ENCODE measurements around the gene MPP1.
"Not testable (repeated sequence)": the region's sequence is repeated elsewhere in the genome, so short reads cannot be mapped to it uniquely, and the experiment has no call there.

Gene MPP1

DNA sequence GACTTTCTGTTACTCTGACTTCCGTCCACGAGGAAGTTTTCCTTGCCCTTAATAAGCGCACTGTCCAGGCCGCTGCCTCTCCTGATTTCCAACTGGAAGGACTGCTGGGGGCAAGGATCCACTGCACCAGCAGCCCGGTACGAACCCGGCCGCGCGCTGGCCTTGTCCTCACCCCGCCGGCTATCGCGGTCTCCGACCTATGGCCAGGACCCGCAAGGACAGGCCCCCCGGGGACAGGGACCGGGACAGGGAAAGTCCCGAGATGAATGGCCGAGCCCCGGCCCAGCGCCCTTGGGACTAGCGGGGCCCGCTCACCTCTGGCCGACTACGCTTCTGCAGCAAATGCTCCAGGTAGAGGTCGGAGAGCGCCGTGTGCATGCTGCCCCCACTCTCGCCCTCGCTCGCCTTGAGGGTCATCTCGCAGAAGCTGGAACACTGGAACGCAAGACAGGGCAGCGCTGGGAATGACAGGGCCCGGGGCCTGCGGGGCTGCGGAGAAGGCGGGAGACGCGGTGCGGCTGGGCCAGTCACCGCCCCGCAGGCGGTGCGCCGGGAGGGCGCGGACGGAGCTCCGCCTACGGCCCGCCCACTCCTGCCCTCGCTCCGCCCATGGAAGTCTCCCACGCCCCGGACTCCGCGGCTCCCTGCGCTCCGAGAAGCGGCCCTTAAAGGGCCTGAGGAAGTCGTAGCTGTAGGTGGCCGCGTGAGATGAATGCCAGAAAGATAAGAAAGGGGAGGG lies at the start of gene MPP1:
Gene MPP1, minus strand, starts transcription at position 529 of the 739 bp plus-strand sequence. Its CDS starts 112 bp downstream, at position 417.
- DNase-seq (ENCODE audit: low spot score) = peak; percentile 42

DNA sequence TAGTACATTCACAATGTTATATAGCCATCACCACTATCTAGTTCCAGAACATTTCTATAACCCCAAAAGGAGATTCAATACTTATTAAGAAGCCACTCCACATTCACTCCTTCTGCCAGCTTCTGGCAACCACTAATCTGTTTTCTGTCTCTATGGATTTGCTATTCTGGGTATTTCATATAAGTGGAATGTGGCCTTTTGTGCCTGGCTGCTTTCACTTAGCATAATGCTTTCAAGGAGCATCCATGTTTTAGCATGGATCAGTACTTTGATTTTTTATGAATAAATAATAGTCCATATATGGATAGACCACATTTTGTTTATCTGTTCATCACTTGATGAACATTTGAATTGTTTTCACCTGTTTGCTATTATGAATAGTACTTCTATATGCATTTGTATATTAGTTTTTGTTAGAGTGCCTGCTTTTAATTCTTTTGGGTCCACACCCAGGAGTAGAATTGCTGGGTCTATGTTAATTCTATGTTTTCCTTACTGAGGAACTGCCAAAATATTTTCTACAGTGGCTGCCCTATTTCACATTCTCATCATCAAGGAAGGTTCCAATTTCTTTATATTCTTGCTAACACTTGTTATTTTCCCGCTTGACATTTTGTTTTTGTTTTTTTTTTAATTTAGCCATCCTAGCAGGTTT lies 45.8 kb upstream of the MPP1 start:
- no peak for DNase-seq (ENCODE audit: low spot score)

DNA sequence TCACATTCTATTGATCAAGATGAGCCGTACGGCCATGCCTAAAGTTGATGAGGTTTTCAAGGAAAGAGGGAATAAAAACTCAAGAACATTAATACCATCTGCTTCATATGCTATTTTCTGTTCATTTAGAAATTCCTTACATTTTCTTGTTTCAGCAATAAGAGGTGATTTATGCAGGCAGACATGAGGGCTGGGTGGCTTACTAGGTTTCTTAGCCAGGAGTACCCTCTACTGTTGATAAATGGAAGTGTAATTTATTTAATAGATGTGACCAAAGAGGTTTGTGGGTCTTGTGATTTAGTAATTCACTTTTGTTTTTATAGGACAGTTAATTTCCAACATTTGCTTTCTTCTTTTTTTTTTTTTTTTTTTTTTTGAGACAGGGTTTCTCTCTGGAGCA lies 35.6 kb upstream of the MPP1 start:
- peak; percentile 37 for DNase-seq (ENCODE audit: low spot score)

DNA sequence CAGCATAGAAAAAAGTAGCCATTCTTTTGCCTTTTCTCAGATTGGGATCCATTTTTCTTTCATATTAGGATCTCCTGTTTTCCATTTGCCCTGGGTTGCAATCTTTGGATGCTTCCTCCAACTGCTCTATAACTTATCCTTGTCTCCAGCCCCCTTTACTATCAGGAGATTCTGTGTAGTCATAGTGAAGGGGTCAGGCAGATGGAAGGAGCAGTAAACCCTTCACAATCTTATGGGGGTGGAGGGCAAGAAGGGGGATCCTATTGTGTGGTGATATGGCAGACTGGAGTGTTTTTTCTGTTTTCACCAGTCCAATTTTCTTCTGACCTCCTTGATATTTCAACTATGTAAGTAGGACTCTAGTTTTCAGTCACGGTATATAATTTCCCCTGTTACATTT lies 30.9 kb upstream of the MPP1 start:
- no peak for DNase-seq (ENCODE audit: low spot score)

DNA sequence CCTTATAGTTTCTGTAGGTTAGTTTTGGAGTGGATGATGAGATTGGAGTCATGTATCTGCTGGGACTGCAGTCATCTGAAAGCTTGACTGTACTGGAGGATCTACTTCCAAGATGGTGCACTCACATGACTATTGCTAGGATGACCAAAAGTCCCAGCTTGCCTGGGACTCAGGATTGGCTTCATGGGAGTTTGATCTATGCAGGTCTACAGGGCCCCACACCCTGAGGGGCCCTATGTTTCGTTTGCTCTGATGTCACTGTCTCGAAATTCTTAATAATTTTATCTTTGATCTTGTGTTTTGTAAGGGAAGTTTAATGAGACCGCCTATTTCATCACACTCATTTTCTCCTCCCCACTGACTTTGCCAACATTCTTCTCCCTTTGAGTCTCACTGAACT lies 29.3 kb upstream of the MPP1 start, which contains the start of gene SMIM9:
Gene SMIM9, minus strand, starts transcription at position 101 of the 400 bp plus-strand sequence. CDS start 3,806 bp downstream, outside the sequence.
- DNase-seq (ENCODE audit: low spot score) = no peak

DNA sequence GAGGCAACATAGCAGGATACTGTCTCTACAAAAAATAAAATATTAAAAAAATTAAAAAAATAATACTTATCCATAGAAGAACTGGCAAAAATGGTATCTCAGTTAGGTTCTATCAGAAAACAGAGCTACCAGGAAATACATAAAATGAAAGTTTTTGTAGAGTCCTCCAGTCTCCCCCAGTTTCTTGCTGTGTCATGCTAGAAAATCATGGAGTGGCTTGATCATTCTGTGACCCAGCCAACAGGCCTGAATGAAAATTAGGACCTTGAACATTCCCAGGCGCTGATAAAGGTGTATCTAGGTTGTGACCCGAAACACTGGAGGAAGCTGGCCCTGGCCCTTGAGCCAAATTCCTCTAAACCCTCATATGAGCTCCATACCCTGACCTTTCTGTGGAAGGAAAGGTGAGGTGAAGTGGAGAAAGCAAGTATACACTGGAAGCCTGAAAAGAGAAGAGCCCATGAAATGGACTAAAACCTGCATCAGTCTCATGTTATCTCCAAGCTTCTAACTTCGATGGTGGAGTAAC lies 28.5 kb upstream of the MPP1 start:
- no peak for DNase-seq (ENCODE audit: low spot score)

DNA sequence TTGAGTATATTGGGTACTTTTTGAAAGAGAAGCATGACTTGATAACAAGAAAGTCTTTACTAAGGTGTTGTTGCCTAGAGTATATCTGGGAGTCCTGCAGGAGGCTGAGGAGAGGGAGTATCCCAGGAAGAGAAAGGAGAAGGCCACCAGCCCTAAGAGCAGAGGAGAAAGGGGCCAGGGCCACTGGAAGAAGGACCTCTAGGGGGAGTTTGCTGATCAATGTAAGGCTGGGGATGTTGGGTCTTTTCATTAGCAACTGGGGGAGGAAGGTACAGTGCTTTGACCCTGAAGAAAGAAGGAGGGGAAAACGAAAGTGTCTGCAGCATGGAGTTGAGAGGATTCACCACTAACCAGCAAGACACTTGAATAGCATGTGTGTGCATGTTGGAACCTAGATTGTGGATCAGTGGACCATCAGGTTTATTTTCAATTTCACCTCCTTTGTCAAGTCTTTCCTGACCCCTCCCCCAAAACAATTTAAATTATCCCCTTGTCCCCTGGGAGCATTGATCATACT lies 24.7 kb upstream of the MPP1 start:
- no peak for DNase-seq (ENCODE audit: low spot score)

DNA sequence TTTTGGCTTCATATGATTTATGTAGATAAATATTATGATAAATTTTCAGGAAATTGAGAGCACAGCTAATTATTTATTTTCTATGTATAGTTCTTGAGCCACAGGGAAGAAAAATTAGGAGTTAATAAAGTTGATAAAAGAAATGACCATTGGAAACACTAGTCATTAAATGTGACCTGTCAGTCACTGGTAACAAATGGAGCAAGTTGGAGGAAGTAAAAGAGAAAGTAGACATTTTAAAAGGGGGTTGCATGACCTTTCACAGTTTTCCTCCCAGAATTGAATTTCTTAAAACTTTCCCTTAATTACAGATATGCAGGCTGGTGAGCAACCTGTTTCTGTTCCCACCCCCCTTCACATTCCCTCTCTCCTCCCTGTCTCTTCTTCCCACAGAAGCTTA lies 23.8 kb upstream of the MPP1 start:
- no peak for DNase-seq (ENCODE audit: low spot score)

DNA sequence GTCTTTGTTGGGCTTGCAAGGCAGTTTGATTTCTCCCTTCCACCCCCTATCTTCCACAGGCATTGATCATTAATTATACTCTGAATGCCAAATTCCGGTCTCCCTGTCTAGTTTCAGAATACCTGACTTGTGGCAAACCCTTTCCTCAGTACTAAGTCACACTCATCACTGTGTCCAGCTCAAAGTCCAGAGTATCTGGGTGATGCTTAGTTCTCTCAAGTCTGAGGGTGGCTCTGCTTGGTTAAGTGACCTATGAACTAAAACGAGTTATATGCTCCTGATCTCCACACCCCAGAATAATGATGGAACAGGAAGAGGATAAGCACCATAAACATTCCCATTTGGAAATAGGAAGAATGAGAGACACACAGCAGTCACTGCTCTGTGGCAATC lies 22.7 kb upstream of the MPP1 start:
- DNase-seq (ENCODE audit: low spot score) = no peak

DNA sequence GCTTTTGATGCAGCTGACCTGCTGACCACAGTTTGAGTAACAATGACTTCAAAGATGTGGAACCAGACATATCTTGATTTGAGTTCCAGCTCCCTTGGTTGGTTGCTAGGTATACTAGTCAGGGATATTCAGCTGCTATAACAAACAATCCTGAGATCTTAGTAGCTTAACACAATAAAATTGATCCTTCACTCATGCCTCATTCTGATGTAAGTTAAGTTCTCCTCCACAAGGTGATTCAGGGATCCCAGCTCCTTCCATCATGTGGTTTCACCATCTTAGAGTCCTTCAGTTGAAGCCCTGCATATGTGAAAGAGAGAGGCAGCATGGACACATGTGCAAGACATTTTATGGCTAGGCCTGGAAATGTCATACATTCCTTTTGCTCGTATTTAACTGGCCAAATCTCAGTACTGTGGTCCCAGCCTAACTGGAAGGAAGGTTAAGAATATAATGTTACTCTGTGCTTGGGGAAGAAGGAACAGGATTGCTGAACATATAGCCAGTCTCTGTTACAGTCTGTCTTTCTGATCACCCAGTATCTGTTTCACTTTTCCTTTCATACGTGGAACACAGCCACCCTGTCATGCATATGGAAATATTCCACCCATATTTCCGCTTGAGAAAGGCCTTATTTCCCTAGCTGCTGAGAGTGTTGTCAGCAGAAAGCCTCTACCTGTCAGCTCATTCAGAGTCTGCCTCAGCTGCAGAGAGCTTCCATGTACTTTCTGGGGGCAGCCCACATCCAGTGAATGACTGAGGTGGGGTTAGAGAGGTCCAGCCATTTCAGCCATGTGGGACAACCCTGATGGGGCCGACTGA lies 22.1 kb upstream of the MPP1 start:
- DNase-seq (ENCODE audit: low spot score) = no peak

DNA sequence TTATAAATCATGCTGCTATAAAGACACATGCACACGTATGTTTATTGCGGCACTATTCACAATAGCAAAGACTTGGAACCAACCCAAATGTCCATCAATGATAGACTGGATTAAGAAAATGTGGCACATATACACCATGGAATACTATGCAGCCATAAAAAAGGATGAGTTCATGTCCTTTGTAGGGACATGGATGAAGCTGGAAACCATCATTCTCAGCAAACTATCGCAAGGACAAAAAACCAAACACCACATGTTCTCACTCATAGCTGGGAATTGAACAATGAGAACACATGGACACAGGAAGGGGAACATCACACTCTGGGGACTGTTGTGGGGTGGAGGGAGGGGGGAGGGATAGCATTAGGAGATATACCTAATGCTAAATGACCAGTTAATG lies 20.3 kb upstream of the MPP1 start:
- not testable (repeated sequence) for DNase-seq (ENCODE audit: low spot score)

DNA sequence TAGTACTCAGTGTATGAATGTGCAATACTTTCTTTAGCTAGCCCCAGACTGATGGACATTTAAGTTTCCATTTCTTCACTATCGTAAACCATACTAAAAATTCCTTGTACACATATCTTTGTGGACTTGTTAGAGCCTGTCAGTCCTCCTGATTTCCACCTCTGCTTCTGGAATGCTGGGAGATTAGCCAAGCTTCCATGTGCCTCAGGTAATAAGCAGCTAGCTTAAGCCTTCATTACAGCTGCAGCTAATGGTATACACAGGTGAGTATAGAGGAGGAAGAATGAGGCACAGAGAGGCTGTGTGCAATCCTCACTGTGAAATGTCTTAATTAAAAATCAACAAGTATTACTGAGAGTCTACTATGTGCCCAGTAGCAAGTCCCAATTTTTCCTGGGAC lies 19.4 kb upstream of the MPP1 start:
- no peak for DNase-seq (ENCODE audit: low spot score)

DNA sequence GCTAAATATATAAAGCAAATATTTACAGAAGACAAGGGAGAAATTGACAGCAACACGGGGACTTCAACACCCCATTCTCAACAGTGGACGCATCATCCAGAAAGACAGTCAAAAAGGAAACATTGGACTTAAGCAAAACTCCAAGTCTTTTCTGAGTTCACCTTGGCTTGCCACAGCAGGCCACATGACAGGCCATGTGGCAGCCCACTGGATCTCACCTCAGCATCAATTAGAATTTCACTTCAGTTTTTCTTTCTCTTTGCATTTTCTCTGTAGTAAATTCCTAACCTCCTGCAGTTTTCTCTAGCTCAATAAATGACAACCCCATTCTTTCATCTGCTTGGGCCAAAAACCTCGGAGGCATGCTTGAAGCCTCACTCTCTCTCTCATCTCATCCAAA lies 16.7 kb upstream of the MPP1 start:
- no peak for DNase-seq (ENCODE audit: low spot score)

DNA sequence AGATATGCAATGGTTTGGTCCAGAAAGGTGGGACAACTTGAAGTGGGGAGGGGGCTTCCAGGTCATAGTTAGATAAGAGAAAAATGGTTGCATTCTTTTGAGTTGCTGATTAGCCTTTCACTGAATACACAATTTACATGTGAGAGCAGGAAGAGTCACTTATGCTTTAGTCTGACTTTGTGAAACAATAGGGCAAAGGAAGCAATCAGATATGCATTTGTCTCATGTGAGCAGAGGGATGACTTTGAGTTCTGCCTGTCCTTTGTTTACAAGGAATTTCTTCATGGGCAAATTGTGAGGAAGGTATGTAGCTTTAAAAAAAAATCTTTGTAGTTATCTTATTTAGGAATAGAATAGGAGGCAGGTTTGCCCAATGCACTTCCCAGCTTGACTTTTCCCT lies 16.2 kb upstream of the MPP1 start:
- DNase-seq (ENCODE audit: low spot score) = no peak

DNA sequence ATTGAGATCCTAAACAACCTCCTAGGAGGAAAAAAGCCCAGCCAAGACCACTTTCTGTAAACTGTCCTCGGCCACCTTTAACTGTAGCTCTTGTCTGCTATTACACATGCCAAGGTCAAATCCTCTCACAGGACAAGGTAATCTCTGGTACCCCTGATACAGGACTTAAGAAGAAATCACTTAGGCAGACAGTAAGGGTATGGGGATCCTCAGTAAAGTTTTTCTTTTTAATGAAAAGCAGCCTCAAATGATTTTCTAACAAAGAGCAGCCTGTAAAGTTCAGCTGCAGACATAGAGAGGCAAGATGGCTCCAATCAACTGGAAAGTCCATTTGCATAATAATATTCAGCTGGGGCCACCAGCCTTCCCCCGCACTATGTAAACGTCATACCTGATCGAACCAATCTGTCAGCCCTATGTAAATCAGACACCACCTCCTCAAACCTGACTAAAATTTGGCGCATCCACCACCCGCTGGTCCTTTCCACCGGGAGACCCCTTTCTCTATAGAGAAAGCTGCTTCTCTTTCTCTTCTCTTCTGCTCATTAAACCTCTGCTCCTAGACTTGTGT lies 14.6 kb upstream of the MPP1 start:
- DNase-seq (ENCODE audit: low spot score) = no peak

DNA sequence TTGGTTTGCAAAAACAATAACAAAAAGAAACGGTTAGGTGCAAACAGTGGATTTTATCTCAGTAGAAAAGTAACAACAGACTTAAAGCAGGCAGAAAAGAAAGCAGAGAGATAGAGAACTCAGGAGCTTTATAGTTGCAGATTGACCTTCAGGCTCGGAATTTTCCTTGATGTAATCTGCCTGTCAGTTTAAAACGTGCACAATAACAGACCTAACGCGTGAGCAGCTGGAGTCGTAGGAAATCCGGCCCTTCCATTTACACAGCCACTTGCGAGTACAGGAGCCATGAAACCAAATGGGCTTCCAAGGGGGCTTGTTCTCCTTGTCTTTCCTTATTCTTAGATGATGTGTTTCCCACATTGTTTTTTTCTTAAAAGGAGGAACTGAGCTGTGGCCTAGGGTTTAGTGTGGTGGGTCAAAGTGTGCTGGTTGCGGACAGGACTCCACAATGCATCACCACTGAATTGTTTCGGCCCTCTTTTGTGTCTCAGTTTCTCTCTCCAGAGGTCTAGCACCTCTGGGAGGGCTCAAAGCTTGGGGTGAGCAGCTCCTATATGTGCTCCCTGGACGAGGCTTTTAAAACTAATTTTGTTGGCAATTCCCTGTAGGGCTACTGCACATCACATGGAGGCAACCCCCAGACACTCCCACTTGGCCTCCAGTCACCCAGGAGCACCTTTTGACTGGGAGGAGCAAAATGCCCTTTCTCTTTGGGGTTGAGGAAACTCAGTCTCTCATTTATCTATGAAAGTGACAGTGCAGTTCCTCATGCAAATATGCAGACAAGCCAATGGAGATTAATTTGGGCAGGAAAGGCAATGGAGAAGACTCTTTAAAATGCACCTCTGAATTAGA lies 13.9 kb upstream of the MPP1 start:
- DNase-seq (ENCODE audit: low spot score) = no peak

DNA sequence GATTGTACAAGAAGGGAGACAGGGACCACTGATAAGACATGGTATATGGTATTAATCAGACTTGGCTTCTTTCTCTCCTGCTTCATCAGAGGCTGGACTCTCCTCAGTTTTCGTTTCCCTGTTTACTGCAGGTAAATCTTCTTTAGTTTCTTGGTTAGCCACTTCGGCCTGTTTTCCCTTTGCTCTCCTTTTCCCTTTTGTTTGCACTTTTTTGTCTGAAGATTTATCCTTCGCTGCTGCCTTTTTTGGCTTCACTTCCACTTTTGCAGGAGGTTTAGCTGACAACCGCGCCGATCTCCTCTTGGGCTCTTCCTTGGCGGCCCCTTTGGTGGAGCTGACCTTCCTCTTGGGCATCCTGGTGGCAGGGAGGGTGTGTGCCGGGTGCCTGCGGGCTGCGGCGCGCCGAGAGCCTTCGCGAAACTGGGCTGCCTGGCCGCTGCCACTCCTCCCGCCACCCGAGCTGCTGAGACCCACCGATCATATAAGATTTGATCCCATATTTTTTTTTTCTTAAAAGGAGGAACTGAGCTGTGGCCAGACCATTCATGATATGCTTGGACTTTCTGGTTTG lies 11.8 kb upstream of the MPP1 start:
- not testable (repeated sequence) for DNase-seq (ENCODE audit: low spot score)

DNA sequence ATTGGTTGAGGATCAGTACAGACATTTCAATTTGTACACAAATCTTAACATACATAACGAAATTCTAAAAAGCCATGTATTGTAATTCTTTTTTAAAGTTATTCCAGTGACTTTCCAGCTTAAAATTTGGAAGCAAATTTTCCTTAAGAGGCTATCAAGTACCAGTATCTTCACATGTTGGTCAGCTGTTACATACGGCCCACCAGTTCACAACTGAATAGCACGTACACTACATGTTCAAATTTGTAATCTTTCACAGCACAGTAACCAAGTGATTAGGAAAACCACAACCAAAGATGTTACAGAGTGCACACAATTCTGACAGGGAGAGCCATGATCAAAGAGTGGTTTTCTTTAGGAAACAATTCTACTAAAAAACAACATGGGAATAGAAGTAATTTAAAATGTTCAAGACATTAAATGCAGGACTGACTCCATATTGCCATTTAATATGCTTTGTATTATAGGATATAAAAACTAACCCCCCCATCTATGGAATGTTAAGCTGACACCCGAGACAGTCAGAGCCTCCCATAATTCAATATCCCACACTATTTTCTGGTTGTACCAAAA lies 11.1 kb upstream of the MPP1 start:
- DNase-seq (ENCODE audit: low spot score) = not testable (repeated sequence)

DNA sequence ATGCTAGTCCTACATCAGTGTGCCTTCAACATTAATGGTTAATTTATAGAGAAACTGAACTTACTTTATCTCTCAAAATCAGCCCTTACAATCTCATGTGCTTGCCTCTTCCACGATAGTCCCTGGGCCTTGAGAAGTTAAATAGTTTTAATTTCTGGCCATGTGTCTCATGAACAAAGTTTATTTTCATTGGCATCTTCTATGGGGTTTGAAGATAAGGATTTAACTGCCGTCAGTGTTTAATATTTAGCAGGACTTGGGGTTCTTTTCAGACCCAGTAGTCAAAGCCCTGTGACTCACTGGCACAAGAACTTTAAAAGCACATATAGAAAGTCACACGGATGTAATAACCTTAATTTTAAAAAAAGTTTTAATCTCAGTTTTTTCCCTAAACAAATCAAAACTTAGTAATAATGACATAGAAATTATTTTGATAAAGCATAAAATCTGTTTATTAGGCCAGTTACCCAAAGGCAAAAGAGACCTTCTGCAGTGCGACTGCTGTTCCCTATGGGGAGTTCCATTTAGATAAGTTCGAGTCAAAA lies 10.1 kb upstream of the MPP1 start:
- DNase-seq (ENCODE audit: low spot score) = no peak

DNA sequence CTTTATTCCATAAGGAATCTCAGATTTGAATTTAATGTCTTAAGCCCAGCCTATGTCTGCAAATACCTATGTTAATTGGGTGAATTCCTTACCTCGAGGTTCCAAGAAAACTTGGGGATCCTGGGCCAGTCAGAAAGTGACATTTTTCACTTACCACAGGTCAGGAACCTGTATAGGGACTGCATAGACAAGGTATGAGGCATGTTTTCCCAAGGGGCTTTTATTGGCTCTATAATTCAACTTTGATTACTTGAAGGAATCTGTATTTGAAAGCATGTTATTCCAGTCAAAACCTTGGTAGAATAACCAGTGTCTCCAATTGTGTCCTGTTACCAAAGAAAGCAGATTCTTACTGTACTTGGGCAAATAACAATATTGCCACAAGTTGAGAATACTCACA lies 8.5 kb upstream of the MPP1 start:
- DNase-seq (ENCODE audit: low spot score) = no peak
